HUES48 (cell line): ENCODE results near the gene ADRA2B.
"Not testable (repeated sequence)": the region's sequence is repeated elsewhere in the genome, so short reads cannot be mapped to it uniquely, and the experiment has no call there.

Experiments
- H3K27ac ChIP-seq: one replicate; pipeline ENCODE4 v1.7.0; 2013; ENCODE audit warnings: low read depth, low read length, inconsistent platforms
- H3K27me3 ChIP-seq: 2 replicates; pipeline ENCODE4 v1.6.1; 2013; ENCODE audit warnings: mild to moderate bottlenecking, low read length; ENCODE audit not compliant: control insufficient read depth, insufficient read depth
- H3K36me3 ChIP-seq: 2 replicates; pipeline ENCODE4 v1.6.1; 2013; ENCODE audit warnings: low read length; ENCODE audit not compliant: control insufficient read depth, insufficient read depth
- H3K4me1 ChIP-seq: 2 replicates; pipeline ENCODE4 v1.6.1; 2013; ENCODE audit warnings: mild to moderate bottlenecking, low read length; ENCODE audit not compliant: control insufficient read depth, insufficient read depth
- H3K4me3 ChIP-seq: 2 replicates; pipeline ENCODE4 v1.5.1; 2013; ENCODE audit warnings: mild to moderate bottlenecking, low read depth, low read length
- H3K9ac ChIP-seq: 2 replicates; pipeline ENCODE4 v1.6.1; 2013; ENCODE audit warnings: mild to moderate bottlenecking, low read depth, low read length, moderate library complexity
- H3K9me3 ChIP-seq: 2 replicates; pipeline ENCODE4 v1.6.1; 2013; ENCODE audit warnings: low read length; ENCODE audit not compliant: control insufficient read depth, insufficient read depth

Gene ADRA2B

DNA sequence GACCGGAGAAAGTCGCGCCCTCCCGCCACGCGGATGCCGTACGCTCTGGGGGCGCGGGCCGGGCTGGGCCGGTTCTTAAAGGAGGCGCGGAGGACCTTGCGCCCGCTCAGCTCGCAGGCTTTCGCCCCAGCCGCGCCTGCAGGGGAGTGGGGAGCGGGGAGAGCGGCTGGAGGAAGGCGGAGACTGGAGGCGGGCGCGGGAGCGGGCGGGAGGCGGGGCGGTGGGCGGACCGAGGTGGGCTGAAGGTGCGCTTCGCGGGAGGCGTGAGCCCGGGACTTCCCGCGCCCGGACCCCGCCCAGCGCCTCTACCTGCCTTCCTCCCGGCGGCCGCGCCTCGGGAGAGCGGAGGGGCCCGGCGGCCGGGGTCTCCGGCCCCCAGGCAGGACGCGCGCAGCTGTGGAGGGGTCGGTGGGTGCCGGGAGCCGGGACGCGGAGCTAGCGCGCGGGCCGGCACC lies at the start of gene ADRA2B:
TSS of gene ADRA2B (minus strand) at position 148 of the 455 bp plus-strand sequence. CDS start 422 bp downstream, outside the sequence.
- H3K9ac ChIP-seq = peak within 1 kb of the TSS; percentile 26; the same call in 1 of the 2 replicates
- peaks cover 45% of the 10 kb centered on the region for H3K27me3 ChIP-seq
- H3K9me3 ChIP-seq = no peaks in the 10 kb centered on the region
- no peaks in the 10 kb centered on the region for H3K36me3 ChIP-seq
- H3K4me1 ChIP-seq = peaks cover 2% of the 10 kb centered on the region; the same call in 1 of the 2 replicates
- no peak within 1 kb of the TSS for H3K27ac ChIP-seq
- H3K4me3 ChIP-seq = peak within 1 kb of the TSS; percentile 73

DNA sequence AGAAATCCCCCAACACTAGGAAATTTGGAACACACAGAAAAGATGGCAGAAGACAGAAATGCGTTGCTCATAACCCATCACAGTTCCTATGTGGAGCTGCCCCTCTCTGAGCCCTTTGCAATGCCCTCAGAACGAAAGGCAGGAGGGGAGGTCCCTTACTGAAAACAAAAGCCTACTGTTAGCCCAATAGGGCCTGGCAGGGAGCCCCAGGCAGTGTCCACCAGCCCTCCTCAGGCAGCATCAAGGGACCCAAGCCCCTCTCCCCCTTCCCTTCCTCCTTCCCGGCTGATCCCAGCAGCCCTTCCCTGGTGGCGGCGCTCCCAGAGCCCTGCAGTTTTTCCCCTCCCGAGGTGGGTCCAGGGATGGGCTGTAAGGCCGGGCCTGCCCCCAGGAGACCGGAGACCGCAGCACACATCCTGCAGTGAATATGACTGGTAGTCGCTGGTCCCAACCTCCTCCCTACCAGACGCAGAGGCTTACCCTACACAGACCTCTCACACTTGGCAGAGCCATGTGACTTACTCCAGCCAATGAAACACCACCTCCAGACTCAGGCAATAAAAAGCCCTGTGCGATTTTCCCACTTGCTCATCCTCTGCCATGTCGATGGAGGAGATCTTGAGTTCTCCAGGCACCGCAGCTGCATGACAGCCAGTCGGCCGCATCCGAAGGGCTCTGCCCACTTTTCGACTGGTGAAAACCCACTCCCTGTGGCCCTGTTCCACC lies 48.3 kb upstream of the ADRA2B start:
- H3K27me3 ChIP-seq = no peaks in the 10 kb centered on the region
- peaks cover 9% of the 10 kb centered on the region for H3K4me1 ChIP-seq
- H3K9ac ChIP-seq = no peak overlapping the region
- no peaks in the 10 kb centered on the region for H3K36me3 ChIP-seq
- no peak overlapping the region for H3K27ac ChIP-seq
- no peaks in the 10 kb centered on the region for H3K9me3 ChIP-seq
- H3K4me3 ChIP-seq = no peak overlapping the region

DNA sequence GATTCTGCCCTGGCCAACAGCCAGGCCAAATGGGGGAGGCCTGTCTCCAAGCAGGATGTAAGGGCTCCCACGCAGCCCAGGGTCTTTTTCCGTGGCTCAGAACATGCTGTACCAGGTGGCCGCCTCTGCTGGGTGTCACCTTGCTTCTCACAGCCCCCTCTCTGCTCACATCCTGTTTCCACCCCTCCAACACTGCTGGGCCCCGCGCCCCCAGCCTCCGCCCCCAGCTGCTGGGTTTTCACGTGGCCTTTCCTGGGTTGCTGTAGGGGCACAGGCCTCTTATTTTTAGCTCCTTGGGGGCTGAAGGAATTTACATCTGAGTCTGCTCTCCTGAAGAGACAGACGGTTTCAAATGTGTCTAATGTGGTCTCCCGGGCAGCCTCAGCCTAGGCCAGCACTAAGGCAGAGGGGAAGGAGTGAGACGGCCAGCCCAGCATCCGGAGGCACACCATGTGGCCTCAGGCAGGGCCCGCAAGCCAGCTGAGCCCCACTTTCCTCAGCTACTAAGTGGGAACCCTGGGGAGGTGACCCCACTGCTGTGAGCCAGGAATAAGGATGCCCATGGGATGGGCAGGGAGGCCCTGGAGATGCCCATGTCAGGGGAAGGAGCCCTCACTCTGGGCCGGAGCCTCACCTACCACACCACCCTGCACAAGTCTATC lies 47.5 kb upstream of the ADRA2B start:
- H3K9me3 ChIP-seq = no peaks in the 10 kb centered on the region
- no peaks in the 10 kb centered on the region for H3K36me3 ChIP-seq
- H3K27ac ChIP-seq = no peak overlapping the region
- no peak overlapping the region for H3K9ac ChIP-seq
- no peaks in the 10 kb centered on the region for H3K27me3 ChIP-seq
- peaks cover 9% of the 10 kb centered on the region for H3K4me1 ChIP-seq
- no peak overlapping the region for H3K4me3 ChIP-seq

DNA sequence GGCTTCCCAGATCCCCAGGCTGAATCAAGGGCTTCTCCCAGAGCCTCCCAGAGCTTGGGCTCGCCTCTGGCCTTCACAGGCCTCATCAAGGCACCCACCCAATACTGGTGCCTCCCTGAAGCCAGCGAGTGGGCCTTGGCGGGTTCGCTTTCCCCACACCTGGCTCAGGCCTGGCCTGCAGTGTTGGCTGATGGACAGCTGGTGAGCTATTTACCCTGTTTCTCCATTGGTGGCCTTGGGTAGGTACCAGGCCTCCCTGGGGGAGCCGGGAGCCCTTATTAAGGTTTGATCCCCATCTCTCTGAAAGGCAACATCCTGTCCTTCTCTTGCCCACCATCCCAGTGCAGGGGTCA lies 47.0 kb upstream of the ADRA2B start:
- no peak overlapping the region for H3K9ac ChIP-seq
- peaks cover 9% of the 10 kb centered on the region for H3K4me1 ChIP-seq
- no peaks in the 10 kb centered on the region for H3K27me3 ChIP-seq
- H3K4me3 ChIP-seq = no peak overlapping the region
- H3K9me3 ChIP-seq = no peaks in the 10 kb centered on the region
- no peak overlapping the region for H3K27ac ChIP-seq
- H3K36me3 ChIP-seq = no peaks in the 10 kb centered on the region

DNA sequence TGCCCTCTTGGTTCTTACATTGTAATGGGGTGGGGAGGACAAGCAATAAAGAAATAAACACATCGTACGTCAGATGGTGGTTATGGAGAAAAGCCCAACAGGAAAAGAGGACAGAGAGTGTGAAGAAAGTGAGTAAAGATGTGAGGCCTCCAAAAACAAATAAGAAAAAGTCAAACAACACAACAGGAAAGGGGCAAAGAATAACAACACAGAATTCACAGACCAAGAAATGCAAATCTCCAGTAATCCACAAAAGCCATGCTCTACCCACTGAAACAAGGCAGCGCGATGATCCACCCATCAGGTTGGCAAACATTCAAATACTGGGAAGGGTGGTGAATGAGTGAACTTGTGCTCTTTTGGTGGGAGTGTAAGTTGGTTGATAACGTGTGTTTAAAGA lies 45.5 kb upstream of the ADRA2B start:
- Histone ChIP-seq H3K9ac (no peak overlapping the region), H3K27me3 (no peaks in the 10 kb centered on the region), H3K9me3 (no peaks in the 10 kb centered on the region), H3K4me1 (peaks cover 7% of the 10 kb centered on the region; the same call in 1 of the 2 replicates), H3K4me3 (no peak overlapping the region), H3K36me3 (no peaks in the 10 kb centered on the region), H3K27ac (no peak overlapping the region)

GRCh38 chr2:96160366-96160765 lies 44.0 kb upstream of the ADRA2B start:
- H3K4me1 ChIP-seq, H3K9me3 ChIP-seq, H3K4me3 ChIP-seq, H3K27ac ChIP-seq, H3K9ac ChIP-seq, H3K27me3 ChIP-seq, H3K36me3 ChIP-seq: not testable (repeated sequence)

GRCh38 chr2:96159084-96159830 lies 42.9 kb upstream of the ADRA2B start:
- H3K27ac ChIP-seq = no peak overlapping the region
- H3K9ac ChIP-seq = no peak overlapping the region
- H3K9me3 ChIP-seq = no peaks in the 10 kb centered on the region
- no peak overlapping the region for H3K4me3 ChIP-seq
- H3K4me1 ChIP-seq = peaks cover 2% of the 10 kb centered on the region; the same call in 1 of the 2 replicates
- no peaks in the 10 kb centered on the region for H3K36me3 ChIP-seq
- H3K27me3 ChIP-seq = no peaks in the 10 kb centered on the region

GRCh38 chr2:96158554-96158940 lies 42.2 kb upstream of the ADRA2B start:
- no peak overlapping the region for H3K4me3 ChIP-seq
- no peak overlapping the region for H3K27ac ChIP-seq
- no peaks in the 10 kb centered on the region for H3K36me3 ChIP-seq
- no peaks in the 10 kb centered on the region for H3K27me3 ChIP-seq
- no peaks in the 10 kb centered on the region for H3K4me1 ChIP-seq
- no peaks in the 10 kb centered on the region for H3K9me3 ChIP-seq
- no peak overlapping the region for H3K9ac ChIP-seq

DNA sequence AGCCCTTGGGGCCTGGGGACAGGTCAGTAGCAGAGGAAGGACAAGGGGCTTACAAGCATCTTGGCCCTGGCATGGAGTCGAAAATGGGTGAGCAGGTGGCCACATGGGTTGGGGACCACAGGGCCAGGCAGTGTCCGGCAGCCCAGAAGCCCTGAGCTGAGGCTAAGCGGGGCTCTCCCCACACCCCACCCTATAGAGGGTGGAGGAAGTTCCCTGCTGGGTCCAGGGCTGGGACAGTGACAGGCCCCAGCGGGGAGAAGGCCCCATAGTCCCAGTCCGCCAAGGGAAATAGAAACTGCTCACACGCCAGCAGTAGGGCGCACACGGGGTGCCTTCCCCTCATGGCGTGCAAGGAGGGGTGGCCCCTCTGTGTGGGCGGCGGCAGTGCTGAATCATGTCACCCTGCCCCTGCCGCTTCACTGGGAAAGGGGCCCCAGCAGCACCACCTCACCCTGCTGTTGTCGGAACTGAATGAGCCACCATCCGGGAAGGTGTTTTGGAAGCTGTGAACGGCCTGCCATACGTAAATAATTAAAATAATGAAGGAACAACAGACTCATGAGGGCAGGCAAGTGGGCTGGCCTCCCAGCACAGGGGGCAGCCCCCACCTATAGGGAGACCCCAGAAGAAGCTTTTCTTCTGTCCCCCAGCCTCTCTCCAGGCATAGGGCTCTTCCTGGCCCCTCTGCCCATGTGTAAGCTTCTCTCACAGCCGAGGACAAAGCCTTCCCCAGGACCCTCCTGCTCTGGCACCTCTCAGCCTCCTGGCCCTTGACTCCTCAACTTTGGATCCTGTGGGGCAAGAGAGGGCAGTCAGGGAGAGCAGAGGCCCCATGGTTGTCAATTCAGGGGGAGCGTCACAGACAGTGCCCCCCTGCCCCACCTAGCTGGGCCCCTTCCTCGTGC lies 41.5 kb upstream of the ADRA2B start:
- Histone ChIP-seq H3K4me3 (no peak overlapping the region), H3K36me3 (no peaks in the 10 kb centered on the region), H3K27ac (no peak overlapping the region), H3K9ac (no peak overlapping the region), H3K9me3 (no peaks in the 10 kb centered on the region), H3K27me3 (no peaks in the 10 kb centered on the region), H3K4me1 (0 out of 2 replicates have a peak, but pooled peaks cover 3% of the 10 kb centered on the region)

- Histone ChIP-seq H3K27me3 (no peaks in the 10 kb centered on the region), H3K4me3 (no peak overlapping the region), H3K27ac (no peak overlapping the region), H3K9ac (no peak overlapping the region), H3K36me3 (no peaks in the 10 kb centered on the region), H3K9me3 (no peaks in the 10 kb centered on the region), H3K4me1 (peaks cover 6% of the 10 kb centered on the region; the same call in 1 of the 2 replicates)
Observed at GRCh38 chr2:96156926-96157648, 40.7 kb upstream of the ADRA2B start.
